ENCODE data around the gene FERMT3.

- TF ChIP-seq TAF1 (IDR thresholded peaks at IDR 0.05; ENCODE audit: low read depth, low read length): no peak
- no peak for TF ChIP-seq SPI1 (IDR thresholded peaks at IDR 0.05; ENCODE audit: low read depth, low read length)
- no peak for TF ChIP-seq POLR2A (IDR thresholded peaks at IDR 0.05; ENCODE audit: low read depth, low read length)
- no peak for TF ChIP-seq POLR2AphosphoS5 (IDR thresholded peaks at IDR 0.05; ENCODE audit: low read depth, low read length)
- TF ChIP-seq POU2F2 (IDR thresholded peaks at IDR 0.05; ENCODE audit: low read depth, low read length): no peak
These were observed 5.0 kb upstream of the FERMT3 start for GRCh38 chr11:64201543-64201942.
